HepG2 (cell line): ENCODE data around the gene C3orf52. TPM values are rescaled to one million over a fixed set of nuclear protein-coding genes. Genes with fewer than 3 reads are reported as not detected.
A peak's percentile ranks its signal among the peaks of the same experiment; 100 is the strongest.

ENCODE experiments used
- ARID4A ChIP-seq: sonication (generic); formaldehyde crosslinking; IDR thresholded peaks from 2 replicates; pipeline ENCODE4 v1.5.0; 2020; ENCODE audit warnings: mild to moderate bottlenecking, missing genetic modification reagents, borderline replicate concordance
- HMG20B ChIP-seq: conservative IDR thresholded peaks from 2 replicates; pipeline ENCODE4 v1.6.1; 2016; ENCODE audit warnings: missing genetic modification reagents, missing compliant biosample characterization
- MAFK ChIP-seq, 2 experiments: IDR thresholded peaks in 1 of 2; conservative IDR thresholded peaks in 1 of 2; 2 replicates each; pipeline ENCODE4 v1.6.1; 2011; ENCODE audit warnings: improper control_type of control experiment in 2 of 2, low read length in 2 of 2
- MTA3 ChIP-seq: sonication (generic); formaldehyde crosslinking; IDR thresholded peaks from 2 replicates; pipeline ENCODE4 v1.4.0; 2020; ENCODE audit warnings: missing genetic modification reagents
- NCOA1 ChIP-seq: sonication (generic); formaldehyde crosslinking; IDR thresholded peaks from 2 replicates; pipeline ENCODE4 v1.9.0; 2021; ENCODE audit warnings: missing genetic modification reagents
- PRDM10 ChIP-seq: sonication (generic); formaldehyde crosslinking; IDR thresholded peaks from 2 replicates; pipeline ENCODE4 v1.4.0; 2020; ENCODE audit warnings: low read depth, missing genetic modification reagents
- REST ChIP-seq, 2 experiments: IDR thresholded peaks; 2 replicates each; pipeline ENCODE4 v1.6.1; 2011 to 2012; ENCODE audit warnings: low read length in 2 of 2, borderline replicate concordance in 1 of 2, low read depth in 1 of 2, mild to moderate bottlenecking in 1 of 2, moderate library complexity in 1 of 2
- SIN3A ChIP-seq: IDR thresholded peaks from 2 replicates; pipeline ENCODE4 v1.6.1; 2011; ENCODE audit warnings: low read depth, mild to moderate bottlenecking, control low read depth, low read length, borderline replicate concordance
- SOX5 ChIP-seq: IDR thresholded peaks from 2 replicates; pipeline ENCODE4 v1.6.1; 2016; ENCODE audit warnings: borderline replicate concordance
- ZBTB14 ChIP-seq: sonication (generic); formaldehyde crosslinking; IDR thresholded peaks from 2 replicates; pipeline ENCODE4 v1.4.0; 2020; ENCODE audit warnings: missing genetic modification reagents
- ZNF234 ChIP-seq: sonication (generic); formaldehyde crosslinking; conservative IDR thresholded peaks from 2 replicates; pipeline ENCODE4 v1.5.1; 2020; ENCODE audit warnings: mild to moderate bottlenecking, missing genetic modification reagents
- ZNF275 ChIP-seq: sonication (generic); formaldehyde crosslinking; IDR thresholded peaks from 2 replicates; pipeline ENCODE4 v1.8.0; 2022; ENCODE audit warnings: missing genetic modification reagents, mild to moderate bottlenecking, inconsistent platforms, borderline replicate concordance
- ZNF605 ChIP-seq: sonication (generic); formaldehyde crosslinking; IDR thresholded peaks from 2 replicates; pipeline ENCODE4 v1.8.0; 2022; ENCODE audit warnings: mild to moderate bottlenecking, missing genetic modification reagents
- polyA plus RNA-seq, 8 experiments: library from polyadenylated mRNA; depleted of rRNA in 3 of 8; stranded (reverse) in 7 of 8; unstranded in 1 of 8; fragments of >200 nt; fragmentation: Illumina TruSeq in 4 of 8; extraction: Trizol in 4 of 8; gene quantifications; 2 replicates each; pipeline versions ENCODE4 v1.2.1 to v1.2.3, GENCODE V29; 2011 to 2016; ENCODE audit warnings: low read depth in 4 of 8, missing spikeins in 1 of 8, mixed read lengths in 1 of 8; ENCODE audit not compliant: insufficient read depth in 1 of 8
- total RNA-seq, 5 experiments: library from RNA; depleted of rRNA; stranded (reverse); fragments of >200 nt; fragmentation: Illumina TruSeq; extraction: Trizol; gene quantifications; 2 replicates each; pipeline ENCODE4 v1.2.3, GENCODE V29; 2016; ENCODE audit warnings: low read depth in 1 of 5

Gene C3orf52
- total and polyA plus RNA-seq, 2 of the 13 experiments (the other 11 are each of a cell fraction or from before 2014, with no cell fraction given), result 0.79 to 1.2 TPM

- no peak for TF ChIP-seq PRDM10
- no peak for TF ChIP-seq ARID4A
- TF ChIP-seq ZNF234 (CRISPR knock-in tag), result no peak
- no peak for TF ChIP-seq NCOA1
- TF ChIP-seq HMG20B (CRISPR knock-in tag), result no peak
- TF ChIP-seq REST (IDR thresholded peaks at IDR 0.05; ENCODE audit: borderline replicate concordance in 1 of 2, low read depth in 1 of 2, low read length in 2 of 2), result no peak
- TF ChIP-seq MTA3 (CRISPR knock-in tag), result no peak
- peak; percentile 71 for TF ChIP-seq MAFK (conservative IDR thresholded peaks at IDR 0.05 in 1 of 2, IDR thresholded peaks at IDR 0.05 in 1 of 2; ENCODE audit: low read length in 2 of 2)
- no peak for TF ChIP-seq SIN3A
- TF ChIP-seq ZBTB14, result no peak
- peak; percentile 30; the same call in 1 of the 2 replicates for TF ChIP-seq SOX5 (CRISPR knock-in tag)
- no peak for TF ChIP-seq ZNF605 (CRISPR knock-in tag)
- TF ChIP-seq ZNF275 (CRISPR knock-in tag), result no peak
Observed at GRCh38 chr3:112074616-112075497, 11.3 kb upstream of the C3orf52 start (continued).
